NB4 (cell line): Measurements from ENCODE around the gene TNFAIP1.

Experiments
- DNase-seq: peaks from one replicate; pipeline ENCODE4 v3.0.0; 2010; ENCODE audit warnings: low read depth
- H3K4me3 ChIP-seq: one replicate; pipeline ENCODE4 v1.5.1; 2011; ENCODE audit warnings: mild to moderate bottlenecking, low read depth, low read length, moderate library complexity
- CTCF ChIP-seq: IDR thresholded peaks from one replicate; pipeline ENCODE4 v1.5.1; 2012; ENCODE audit warnings: low read depth, low read length
- MAX ChIP-seq: IDR thresholded peaks from 2 replicates; pipeline ENCODE4 v1.6.1; 2011; ENCODE audit warnings: low read depth, low read length
- MYC ChIP-seq: IDR thresholded peaks from 2 replicates; pipeline ENCODE4 v1.6.1; 2011; ENCODE audit warnings: low read depth, low read length
- POLR2A ChIP-seq: IDR thresholded peaks from 2 replicates; pipeline ENCODE4 v1.6.1; 2011; ENCODE audit warnings: mild to moderate bottlenecking; ENCODE audit not compliant: insufficient read length; ENCODE audit errors: extremely low read depth

The TNFAIP1 gene

GRCh38 chr17:28347261-28347891, 11.8 kb downstream of the TNFAIP1 start:
- H3K4me3 ChIP-seq = no peak overlapping the region
- no peak for DNase-seq
- TF ChIP-seq MYC (no peak), MAX (no peak), CTCF (no peak), POLR2A (no peak)

GRCh38 chr17:28348979-28349378, 13.4 kb downstream of the TNFAIP1 start:
- H3K4me3 ChIP-seq = no peak overlapping the region
- DNase-seq = no peak
- TF ChIP-seq MAX = no peak
- no peak for TF ChIP-seq CTCF
- TF ChIP-seq MYC = no peak
- no peak for TF ChIP-seq POLR2A

GRCh38 chr17:28350271-28350670, 14.7 kb downstream of the TNFAIP1 start:
- TF ChIP-seq MYC = no peak
- DNase-seq = no peak

GRCh38 chr17:28357061-28357900, 21.7 kb downstream of the TNFAIP1 start, which contains the start of gene POLDIP2:
TSS of gene POLDIP2 (minus strand) at chr17:28357527. CDS start at chr17:28357448, 79 bp downstream.
- TF ChIP-seq MYC = peak; percentile 55
- no peak for TF ChIP-seq CTCF
- peak; percentile 86 for TF ChIP-seq POLR2A
- TF ChIP-seq MAX = peak; percentile 68
- DNase-seq = peak; percentile 96

More at GRCh38 chr17:28350271-28350670, 14.7 kb downstream of the TNFAIP1 start:
- no peak overlapping the region for H3K4me3 ChIP-seq

DNA sequence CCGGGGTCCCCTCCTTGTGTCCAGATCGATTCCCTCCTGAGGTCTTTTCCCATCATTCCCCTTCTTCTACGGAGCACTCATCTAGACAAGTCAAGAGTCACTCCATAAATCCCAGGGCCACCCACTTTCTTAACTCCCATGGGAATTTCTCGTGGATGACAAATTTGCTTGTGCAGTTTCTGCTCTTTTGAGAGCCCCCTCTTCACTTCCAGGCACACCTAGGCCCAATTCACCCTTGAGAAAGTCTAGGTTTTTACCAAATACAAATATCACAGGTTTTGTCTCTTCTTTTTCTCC, 22.3 kb downstream of the TNFAIP1 start:
- TF ChIP-seq POLR2A (no peak), MAX (no peak), MYC (no peak), CTCF (no peak)
- no peak for DNase-seq
- peak overlapping the region; percentile 99 for H3K4me3 ChIP-seq

More at GRCh38 chr17:28357061-28357900, 21.7 kb downstream of the TNFAIP1 start, which contains the start of gene POLDIP2:
- peak within 1 kb of the TSS; percentile 99 for H3K4me3 ChIP-seq

DNA sequence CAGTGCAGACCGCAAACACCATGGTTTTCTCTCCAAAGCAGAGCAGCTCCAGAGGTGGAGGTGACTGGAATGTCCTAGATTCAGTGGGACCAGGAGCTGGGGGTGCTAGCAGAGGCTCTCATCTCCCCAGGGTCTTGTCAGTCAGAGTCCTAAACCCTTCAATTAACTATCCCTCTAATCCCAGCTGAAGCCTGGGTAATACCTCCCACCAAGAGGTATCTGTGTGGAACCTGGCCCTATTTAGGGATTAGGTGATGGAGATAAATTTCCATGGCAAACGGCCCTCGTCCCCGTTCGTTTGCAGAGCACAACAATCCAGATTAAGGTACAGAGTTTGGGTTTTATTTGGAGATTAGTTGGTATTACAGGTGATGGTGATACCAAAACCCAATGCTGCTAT, 27.6 kb downstream of the TNFAIP1 start:
- TF ChIP-seq MAX (no peak), POLR2A (no peak), MYC (no peak), CTCF (no peak)
- no peak overlapping the region for H3K4me3 ChIP-seq

More for the DNA sequence above, 27.6 kb downstream of the TNFAIP1 start:
- no peak for DNase-seq
